GM18502 (cell line): ENCODE data around the gene TFPI.
"Not testable (repeated sequence)": the region's sequence is repeated elsewhere in the genome, so short reads cannot be mapped to it uniquely, and the experiment has no call there.

ENCODE experiments used
- ATAC-seq: cut with Tn5 transposase; IDR thresholded peaks from one replicate; pipeline ENCODE4 v1.9.1; 2021; ENCODE audit warnings: mild to moderate bottlenecking; ENCODE audit not compliant: unreplicated experiment, poor library complexity

The TFPI gene

DNA sequence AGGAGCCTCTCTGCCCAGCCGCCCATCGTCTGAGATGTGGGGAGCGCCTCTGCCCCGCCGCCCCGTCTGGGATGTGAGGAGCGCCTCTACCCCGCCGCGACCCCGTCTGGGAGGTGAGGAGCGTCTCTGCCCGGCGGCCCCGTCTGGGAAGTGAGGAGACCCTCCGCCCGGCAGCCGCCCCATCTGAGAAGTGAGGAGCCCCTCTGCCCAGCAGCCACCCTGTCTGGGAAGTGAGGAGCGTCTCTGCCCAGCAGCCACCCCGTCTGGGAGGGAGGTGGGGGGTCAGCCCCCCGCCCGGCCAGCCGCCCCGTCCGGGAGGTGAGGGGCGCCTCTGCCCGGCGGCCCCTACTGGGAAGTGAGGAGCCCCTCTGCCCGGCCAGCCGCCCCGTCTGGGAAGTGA, 2.3 kb upstream of the TFPI start:
- ATAC-seq: not testable (repeated sequence)

DNA sequence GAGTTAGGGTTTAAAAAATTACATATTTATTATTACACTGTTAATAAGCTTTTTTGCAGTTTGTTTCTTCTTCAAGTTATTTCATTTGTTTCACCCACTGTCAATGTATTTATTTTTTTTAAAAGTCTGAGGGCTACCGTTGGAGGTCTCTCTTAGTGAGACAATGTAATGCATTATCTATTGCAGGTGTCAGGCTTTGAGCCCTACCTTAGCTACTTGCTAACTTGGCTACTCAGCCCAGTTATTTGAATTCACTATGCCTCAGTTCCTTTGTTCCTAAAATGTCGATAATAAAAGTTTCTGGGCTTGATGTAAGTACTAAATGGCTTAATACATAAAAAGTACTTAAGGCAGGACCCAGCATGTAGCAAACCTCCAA, 458 bp upstream of the TFPI start:
- no peak for ATAC-seq

DNA sequence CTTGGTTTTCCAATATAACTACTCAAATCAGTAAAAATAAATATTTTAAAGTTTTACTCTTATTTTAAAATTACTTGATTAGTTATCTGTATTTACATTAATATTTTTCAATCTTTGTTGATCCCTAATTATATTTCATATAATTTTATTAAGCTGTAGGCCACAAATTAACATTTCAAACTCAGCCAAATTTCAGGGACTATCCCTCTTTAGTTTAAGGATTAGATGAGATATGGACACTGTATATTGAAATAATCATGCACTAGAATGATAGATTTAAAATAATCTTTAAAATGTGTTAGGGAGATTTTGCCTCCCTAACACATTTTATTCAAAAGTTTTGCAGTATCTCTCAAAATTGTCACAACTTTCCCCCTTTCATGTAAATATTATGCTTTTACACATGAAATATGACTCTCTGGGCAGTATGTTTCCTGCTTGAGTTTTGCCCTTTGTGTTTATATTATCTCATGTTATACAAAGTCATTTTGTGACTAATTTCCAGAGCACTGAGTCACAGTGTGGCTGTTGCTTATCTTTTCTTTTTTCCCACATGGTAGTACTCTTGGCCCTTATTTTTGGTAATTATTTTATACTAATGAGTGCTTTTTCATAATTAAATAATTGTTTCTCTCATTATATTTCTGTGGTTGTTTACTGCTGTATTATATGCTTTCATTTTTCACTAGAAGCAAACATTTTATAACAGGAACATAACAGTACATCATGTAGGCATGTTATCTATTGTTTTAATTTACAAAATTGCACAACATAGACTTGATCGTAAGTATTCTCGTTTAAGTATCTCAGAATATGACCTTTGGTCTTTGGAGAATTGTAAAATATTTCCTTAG, 1.2 kb downstream of the TFPI start:
- ATAC-seq: peak; percentile 79

DNA sequence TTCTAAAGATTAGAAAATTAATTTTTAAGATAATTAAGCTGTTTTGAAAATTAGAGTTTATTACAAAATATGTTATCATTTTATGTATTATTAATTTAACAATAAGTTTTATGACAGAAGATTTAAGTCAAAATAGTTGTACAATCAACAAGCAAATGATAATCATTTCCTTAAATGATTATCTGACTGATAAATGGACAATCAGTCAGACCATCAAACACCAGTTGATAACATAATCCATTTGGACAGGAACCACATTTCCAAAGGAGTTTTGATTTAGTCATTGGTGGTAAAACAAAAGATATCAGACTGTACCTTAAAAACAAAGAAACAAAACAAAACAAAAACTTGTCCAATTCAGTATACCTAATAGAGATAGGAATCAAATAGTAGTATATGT, 1.9 kb downstream of the TFPI start:
- no peak for ATAC-seq

DNA sequence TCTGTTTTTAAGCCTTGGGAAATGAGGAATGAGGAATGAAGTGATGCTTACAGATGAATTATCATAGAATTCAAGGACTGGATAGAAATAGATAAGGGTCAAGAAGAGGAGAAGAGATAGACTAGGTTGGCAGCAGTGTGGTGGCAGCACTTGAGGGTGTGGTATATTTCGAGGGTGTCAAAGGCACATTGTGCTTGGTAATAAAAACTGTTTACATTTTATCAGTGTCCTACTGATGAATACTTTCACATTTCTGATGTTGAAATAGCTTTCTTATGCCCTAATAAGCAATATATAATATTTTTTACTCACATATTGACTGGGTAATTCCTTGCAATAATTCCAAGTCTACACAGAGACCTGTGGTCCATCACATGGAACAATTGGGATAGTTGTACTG, 3.4 kb downstream of the TFPI start:
- ATAC-seq: no peak

DNA sequence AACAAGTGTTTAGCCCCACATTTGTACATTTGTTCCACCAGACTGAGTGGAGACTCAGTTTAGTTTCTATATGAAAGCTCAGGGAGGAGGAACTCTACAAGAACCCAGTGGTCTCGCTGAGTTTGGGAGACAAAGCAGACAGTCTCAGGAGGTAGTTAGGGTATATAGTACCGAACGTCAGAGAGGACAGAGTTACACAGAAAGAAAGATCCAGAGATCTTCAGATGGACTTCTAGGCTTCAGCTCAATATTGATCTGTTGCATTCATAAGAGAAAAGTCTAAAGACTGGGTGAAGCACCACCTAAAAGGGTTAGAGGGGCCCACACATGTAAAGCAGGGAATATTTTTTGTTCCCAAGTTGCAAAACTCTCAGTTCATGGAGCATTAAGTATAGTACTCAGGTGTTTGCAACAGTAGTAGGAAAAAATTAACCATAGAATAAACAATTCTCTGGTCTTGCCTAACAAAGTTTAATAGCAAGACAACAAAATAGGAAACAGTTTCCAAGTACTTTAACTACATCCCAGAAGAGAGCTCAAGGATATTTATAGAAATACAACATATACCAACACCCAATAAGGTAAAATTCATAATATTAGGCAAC, 4.2 kb downstream of the TFPI start:
- ATAC-seq: no peak

DNA sequence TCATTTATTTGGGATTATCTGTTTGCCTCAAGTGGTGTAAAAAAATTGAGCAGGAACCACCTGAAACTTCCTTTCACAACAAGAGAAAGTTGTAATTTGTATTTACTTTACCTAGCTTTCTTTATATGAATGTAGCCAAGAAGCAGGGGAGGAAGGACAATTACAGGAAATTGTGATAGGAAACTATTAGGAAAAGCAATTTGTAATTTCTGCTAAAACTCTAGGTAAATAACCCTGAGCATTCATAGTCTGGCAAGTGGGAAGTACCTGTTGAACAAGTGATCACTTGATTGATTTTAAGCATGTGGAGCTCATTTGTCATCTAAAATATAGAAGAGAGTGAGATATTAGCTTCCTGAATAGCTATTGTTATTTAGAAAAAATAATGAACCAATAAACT, 5.0 kb downstream of the TFPI start:
- ATAC-seq: no peak

DNA sequence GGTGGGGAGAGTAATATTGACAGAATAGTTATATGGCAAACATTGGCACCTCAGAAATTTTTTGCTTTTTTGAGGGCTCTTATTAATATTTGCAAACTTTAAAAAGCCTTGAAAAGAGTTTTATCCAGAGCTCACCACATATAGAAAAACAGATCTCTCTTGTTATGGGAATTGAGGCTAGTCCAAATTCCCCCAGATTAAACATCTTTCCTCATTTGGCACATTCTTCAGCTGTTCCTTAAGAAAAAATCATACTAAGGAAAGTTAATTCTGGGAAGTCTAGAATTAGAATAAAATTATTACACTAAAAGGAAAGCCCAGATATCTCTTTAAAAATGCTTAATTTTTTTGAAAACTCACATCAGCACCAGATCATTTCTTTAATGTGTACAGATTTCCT, 5.6 kb downstream of the TFPI start:
- ATAC-seq: no peak

DNA sequence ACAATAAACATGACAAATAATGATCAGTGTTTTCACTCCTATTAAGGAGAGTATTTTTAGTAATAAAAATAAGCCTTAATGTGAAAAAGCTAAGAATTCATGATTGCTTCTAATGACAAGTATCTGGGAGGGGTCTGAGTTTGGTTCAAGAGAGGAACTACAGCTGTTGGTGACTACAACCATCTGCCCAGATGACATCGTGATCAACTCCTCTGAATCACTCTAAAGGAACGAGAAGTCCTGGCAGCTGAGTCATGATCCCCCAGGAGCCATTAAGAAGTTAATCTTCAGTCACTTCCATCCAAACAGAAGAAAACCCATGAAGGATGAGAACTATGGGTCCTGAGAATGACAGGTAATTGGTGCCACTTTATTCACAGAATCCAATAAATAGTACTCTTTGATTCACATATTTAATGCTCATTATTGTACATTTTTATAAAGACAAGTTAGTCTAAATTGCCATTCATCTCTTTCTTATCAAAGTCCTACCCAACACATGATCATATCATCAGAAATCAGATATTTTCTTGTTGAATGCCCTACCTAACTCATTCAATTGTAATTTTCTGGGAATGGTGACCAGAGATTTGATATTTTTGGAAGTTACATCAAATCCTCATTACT, 6.8 kb downstream of the TFPI start:
- no peak for ATAC-seq

DNA sequence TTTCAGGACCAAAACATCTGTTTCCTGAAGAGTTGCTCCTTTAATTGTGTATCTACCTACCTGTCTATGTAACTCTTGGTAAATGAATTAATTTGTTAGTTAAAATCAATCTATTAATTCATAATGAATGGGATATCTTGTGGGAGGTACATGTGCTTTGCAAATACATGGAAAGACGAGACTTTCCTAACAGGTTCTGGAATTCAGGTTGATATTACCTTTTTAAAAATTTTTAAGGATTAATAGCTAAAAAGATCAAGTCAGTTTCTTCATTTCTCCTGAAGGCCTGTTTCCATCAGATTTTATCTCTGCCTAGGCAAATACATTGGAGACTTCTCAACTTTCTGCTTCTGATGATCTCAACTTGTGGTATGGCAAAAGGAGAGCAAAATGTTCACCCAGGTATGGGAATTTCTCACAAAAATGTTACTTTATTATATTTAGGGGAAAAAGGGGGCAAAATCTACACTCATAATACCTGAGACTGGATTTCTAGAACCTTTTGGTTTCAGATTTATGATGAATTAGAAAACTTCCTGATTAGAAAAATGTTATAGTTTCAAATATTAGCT, 7.4 kb downstream of the TFPI start:
- ATAC-seq: no peak

DNA sequence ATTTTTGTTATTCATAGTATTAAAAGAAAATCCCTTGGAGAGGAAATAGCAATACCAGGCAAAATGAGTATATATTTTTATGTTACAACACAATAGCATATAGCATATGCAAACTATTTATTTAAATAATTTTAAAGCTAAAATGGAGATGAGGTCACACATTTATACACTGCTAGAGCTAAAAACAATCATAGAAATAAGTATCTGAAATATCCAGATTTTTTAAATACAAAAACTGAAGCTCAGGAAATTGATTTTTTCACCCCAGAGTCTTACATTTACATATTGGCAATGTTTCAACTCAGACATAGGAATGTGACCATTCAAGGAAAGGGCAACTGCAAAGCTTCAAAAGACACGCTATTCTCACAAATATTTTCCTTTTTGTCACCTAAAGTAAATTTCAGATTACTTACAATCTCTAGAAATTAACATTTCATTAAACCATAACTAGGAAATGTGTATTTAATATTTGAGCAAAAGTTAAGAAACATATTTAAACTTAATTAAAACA, 8.9 kb downstream of the TFPI start:
- ATAC-seq: no peak

DNA sequence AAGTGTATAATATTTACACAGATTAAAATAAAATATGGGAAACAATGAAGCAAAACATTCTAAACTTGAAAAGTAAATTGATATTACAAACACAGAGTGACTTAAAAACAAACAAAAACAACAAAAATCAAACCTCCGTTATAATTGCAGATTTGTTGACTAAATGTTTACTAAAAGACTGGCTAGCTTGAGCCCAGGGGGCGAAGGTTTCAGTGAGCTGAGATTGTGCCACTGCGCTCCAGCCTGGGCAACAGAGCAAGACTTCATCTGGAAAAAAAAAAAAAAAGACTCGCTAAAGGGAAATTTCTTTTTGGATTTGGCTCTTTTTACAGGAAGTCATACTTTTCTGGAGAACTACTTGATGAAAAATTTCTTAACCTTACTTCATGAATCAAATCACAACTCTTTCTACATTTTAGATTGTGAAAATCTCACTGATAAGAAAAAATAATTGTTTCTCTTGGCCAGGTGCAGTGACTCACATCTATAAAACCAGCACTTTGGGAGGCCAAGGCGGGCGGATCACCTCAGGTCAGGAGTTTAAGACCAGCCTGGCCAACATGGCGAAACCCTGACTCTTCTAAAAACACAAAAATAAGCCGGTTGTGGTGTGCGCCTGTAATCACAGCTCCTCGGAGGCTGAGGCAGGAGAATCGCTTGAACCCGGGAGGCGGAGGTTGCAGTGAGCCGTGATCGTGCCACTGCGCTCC, 9.7 kb downstream of the TFPI start:
- no peak for ATAC-seq

DNA sequence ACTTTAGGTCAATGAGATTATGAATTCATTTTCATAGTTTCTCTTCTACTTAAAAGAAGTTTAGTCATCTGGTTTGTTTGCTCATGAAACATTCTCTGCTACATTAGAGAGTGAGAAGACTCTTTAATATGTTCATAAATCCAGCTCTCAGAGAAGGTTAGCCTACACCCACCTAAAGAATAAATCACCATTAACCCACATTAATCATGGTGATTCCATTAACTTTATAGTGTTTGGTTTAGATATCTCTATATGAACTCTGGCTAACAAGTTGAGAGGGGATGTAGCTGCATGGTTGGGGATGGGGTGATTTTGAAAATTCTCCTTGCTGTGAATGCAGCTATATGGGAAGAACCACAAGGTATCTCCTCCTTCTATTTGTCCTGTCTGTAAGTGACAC, 10.7 kb downstream of the TFPI start:
- ATAC-seq: no peak

DNA sequence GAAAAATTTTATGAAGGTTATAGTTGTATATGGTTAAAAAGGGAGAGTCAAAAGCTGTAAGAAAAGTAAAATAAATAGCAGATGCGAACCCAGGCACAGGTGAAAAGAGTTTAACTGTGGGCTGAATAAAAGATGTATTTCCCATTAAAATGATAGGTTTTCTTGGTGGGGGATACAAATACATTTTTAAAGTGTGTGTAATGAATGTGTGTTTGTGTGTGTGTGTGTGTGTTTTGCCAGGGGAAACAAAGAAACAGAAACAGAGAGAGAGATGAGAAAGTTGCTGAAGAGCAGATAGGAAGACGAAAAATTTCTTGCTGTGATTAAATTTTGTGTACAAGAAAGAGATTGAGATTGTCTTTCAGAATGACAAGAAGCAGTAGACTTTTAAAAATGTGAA, 12.1 kb downstream of the TFPI start:
- no peak for ATAC-seq

DNA sequence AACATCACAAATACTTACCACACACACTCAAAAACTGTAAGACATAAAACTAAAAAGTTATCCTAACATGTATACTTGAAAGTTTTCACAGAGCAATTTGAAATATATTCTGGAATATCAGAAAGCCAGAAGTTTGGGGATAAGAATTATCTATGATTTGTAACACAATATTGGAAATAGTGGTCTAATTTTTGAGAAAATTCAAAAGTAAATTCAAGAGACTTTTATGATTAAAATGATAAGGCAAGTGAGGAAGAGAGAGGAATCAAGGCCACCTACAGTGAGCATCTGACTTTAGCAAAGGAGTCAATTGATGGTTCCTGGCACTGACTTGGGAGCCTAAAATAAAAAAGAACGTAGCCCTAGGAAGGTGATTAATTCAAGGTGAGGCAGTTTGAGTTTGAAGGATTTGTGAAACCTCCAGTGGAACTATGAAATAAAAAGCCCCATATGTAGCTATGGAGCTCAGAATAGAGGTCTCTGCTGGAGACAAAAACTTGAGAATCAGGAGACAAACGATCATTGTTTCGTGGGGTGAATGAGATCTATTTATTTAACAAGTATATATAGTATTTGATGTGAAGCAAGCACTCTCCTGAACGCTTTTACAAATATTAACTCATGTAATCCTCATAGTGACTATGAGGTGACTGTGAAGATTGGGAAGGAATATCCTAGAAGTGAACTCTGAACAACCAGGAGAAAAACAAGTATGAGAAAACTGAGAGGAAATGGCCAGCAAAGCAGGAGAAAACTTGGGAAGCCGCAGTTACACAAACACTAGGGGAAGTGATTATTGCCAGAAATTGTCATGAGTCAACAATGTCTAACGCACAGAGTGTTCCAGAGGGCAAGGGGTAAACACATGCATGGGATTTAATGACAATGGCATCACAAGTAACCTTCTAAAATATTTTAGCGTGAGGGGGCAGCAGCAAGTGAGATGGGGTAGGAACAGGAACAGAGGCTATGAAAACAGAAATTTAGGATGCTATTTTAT, 12.8 kb downstream of the TFPI start:
- ATAC-seq: no peak

DNA sequence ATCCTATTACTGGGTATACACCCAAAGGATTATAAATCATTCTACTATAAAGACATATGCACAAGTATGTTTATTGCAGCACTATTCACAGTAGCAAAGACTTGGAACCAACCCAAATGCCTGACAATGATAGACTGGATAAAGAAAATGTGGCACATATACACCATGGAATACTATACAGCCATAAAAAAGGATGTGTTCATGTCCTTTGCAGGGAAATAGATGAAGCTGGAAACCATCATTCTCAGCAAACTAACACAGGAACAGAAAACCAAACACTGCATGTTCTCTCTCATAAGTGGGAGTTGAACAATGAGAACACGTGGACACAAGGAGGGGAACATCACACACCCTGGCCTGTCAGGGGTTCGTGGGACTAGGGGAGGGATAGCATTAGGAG, 16.0 kb downstream of the TFPI start:
- ATAC-seq: not testable (repeated sequence)

DNA sequence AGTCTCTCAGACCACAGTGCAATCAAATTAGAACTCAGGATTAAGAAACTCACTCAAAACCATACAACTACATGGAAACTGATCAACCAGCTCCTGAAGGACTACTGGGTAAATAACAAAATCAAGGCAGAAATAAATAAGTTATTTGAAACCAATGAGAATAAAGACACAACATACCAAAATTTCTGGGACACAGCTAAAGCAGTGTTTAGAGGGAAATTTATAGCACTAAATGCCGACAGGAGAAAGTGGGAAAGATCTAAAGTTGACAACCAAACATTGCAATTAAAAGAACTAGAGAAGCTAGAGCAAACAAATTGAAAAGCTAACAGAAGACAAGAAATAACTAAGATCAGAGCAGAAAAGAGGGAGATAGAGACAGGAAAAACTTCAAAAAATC, 18.9 kb downstream of the TFPI start:
- not testable (repeated sequence) for ATAC-seq

DNA sequence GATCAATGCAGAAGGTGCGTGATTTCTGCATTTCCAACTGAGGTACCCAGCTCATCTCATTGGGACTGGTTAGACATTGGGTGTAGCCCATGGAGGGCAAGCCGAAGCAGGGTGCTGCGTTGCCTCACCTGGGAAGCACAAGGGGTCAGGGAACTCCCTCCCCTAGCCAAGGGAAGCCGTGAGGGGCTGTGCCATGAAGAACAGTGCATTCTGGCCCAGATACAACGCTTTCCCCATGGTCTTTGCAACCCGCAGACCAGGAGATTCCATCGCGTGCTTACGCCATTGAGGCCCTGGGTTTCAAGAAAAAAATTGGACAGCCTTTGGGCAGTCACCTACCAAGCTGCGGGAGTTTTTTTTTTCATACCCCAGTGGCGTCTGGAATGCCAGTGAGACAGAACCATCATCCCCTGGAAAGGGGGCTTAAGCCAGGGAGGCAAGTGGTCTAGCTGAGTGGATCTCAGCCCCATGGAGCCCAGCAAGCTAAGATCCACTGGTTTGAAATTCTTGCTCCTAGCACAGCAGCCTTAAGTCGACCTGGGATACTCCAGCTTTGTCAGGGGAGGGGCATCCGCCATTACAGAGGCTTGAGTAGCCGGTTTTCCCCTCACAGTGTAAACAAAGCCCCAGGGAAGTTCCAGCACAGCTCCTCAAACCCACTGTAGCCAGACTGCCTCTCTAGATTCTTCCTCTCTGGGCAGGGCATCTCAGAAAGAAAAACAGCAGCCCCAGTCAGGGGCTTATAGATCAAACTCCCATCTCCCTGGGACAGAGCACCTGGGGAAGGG, 21.7 kb downstream of the TFPI start:
- no peak for ATAC-seq
